PC-3 (cell line): ENCODE results near the gene ADAMTSL3.

Source experiments
- EZH2 ChIP-seq: fragments of 300-600 bp; sonication (generic); IDR thresholded peaks from one replicate; pipeline ENCODE4 v1.6.1; 2017; ENCODE audit warnings: antibody characterized with exemption, mild to moderate bottlenecking, low read length; ENCODE audit not compliant: unreplicated experiment
- EZH2phosphoT487 ChIP-seq: fragments of 300-600 bp; sonication (generic); IDR thresholded peaks from 2 replicates; pipeline ENCODE4 v1.6.1; 2018; ENCODE audit warnings: mild to moderate bottlenecking, antibody characterized with exemption, low read length, borderline replicate concordance
- TF ChIP-seq, protein P1 (sequence below): fragments of 300-600 bp; sonication (generic); conservative IDR thresholded peaks from 2 replicates; pipeline ENCODE4 v1.5.1; 2017; ENCODE audit warnings: antibody characterized with exemption, low read depth, mild to moderate bottlenecking, low read length

DNA sequence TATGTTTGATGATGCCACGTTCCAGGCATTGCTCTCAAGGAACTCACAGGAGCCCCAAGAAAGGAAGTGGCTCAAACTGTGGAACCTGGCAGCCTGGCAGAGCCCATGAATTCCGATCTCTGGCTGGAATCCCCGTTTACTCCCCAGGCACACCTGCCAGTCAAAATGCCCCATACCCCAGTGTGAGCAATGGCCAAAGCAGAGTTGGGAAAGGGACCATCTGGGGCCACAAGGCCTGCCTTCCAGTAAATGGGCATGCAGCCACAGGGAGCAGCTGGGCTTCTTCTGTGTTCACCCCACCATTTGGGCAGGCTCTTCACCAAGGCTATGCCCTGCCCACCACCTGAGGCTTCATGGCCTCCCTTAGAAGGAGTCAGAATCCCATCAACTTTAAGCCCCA, 324.7 kb downstream of the ADAMTSL3 start:
- no peak for TF ChIP-seq EZH2
- TF ChIP-seq, protein P1, sequence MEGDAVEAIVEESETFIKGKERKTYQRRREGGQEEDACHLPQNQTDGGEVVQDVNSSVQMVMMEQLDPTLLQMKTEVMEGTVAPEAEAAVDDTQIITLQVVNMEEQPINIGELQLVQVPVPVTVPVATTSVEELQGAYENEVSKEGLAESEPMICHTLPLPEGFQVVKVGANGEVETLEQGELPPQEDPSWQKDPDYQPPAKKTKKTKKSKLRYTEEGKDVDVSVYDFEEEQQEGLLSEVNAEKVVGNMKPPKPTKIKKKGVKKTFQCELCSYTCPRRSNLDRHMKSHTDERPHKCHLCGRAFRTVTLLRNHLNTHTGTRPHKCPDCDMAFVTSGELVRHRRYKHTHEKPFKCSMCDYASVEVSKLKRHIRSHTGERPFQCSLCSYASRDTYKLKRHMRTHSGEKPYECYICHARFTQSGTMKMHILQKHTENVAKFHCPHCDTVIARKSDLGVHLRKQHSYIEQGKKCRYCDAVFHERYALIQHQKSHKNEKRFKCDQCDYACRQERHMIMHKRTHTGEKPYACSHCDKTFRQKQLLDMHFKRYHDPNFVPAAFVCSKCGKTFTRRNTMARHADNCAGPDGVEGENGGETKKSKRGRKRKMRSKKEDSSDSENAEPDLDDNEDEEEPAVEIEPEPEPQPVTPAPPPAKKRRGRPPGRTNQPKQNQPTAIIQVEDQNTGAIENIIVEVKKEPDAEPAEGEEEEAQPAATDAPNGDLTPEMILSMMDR: no peak
- TF ChIP-seq EZH2phosphoT487: no peak
